Activated CD8-positive, alpha-beta memory T cell treated with anti-CD3 and anti-CD28 coated beads, Interleukin-2, amount 50 U/mL, for 24 hours (primary cell): ENCODE results near the gene DHX58.

ENCODE experiments used
- DNase-seq: peaks from one replicate; pipeline ENCODE4 v3.0.0-alpha.2; 2020; ENCODE audit errors: extremely low read depth

Gene DHX58

DNA sequence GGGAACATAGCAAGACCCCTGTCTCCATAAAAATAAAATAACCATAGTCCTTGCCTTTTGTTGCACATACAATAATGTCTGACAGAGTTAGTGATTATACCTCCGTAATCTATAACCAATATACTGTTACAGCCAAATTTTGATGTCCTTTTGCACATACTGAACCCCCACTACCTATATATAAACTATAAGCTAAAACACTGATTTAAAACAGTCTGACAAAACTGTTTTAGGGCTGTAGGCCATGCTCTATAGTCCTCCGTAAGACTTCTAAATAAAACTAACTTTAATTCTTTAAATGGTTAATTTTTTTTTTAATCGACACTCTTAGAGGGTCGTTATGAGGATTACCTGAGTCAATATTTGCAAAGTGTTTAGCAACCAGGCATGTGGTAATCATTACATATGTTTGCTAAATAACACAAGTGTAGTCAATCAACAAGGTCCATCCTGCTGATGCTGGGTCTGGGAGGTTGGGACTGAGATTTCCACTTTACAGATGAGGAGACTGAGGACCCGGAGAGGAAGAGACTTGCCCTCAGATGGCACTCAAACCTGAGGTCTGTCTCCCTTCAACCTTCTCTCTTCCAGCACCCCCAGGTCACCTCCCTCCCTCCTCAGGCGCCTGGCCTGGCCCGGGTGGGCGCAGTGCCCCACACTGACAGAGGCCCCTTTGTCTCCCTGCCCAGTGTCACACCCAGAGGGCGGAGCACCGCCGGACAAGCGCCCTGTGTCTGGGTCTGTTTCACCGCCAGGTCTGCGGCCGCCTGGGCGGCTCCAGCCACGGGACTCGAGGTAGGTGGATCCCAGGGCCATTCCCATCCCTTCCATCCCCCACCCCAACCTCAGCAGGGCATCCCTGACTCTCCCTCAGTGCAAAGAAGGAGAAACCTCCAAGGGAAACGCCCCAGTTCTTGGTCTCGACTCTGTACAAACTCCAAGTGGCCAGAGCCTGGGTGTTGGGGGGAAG is 24.5 kb downstream of the DHX58 start:
- DNase-seq, result no peak

DNA sequence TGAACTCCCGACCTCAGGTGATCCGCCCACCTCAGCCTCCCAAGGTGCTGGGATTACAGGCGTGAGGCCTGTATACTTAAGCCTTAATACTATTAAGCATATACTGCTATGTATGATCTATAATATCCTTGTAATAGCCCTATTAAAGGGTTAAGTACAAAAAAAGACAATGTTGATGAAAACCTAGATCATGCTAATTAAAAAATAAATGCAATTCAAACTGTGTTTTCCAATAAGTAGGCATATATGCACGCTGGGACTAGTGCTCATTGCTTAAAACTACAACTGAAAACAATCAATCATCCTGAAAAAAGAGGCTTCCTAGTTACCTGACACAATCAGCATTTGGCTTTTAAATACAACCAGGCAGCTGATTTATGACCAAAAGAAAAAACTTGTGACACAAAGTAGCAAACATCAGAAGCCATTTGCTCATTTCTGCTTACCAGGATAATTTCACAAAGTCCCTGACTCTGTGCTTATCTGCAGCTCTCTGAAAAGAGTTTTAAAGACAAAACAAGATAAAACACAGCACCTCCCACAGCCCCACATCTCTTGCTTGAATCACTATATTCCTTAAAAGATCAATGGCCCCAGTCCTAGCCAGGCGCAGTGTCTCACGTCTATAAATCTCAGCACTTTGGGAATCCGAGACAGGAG is 25.3 kb downstream of the DHX58 start:
- no peak for DNase-seq

- DNase-seq, result no peak
Measured at GRCh38 chr17:42081516-42082129, 30.9 kb downstream of the DHX58 start.

- DNase-seq, result no peak
Measured at GRCh38 chr17:42079541-42079940, 33.0 kb downstream of the DHX58 start.

- no peak for DNase-seq
Measured at GRCh38 chr17:42078396-42079043, 34.0 kb downstream of the DHX58 start.

GRCh38 chr17:42077755-42078154 is 34.8 kb downstream of the DHX58 start:
- DNase-seq, result no peak

GRCh38 chr17:42076797-42077559 is 35.5 kb downstream of the DHX58 start:
- DNase-seq, result no peak

DNA sequence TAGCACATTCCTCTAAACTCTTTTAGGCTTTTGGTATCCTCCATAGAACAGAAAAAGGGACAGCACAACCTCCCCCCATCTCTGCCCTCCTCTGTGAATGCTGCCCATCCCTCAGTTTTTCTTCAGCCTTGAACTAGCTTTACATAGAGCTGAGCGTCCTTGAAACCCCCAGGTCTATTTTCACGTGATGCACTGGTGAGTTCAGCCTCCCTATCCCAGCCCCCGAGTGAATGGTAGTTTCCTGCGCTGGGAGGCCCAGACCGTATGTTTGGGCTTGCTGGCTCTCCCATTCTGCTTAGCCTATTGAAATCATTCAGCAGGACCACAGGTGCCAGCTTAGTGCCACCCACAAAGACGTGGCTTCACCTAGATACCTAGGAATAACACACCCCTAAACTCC is 36.7 kb downstream of the DHX58 start:
- DNase-seq, result no peak

GRCh38 chr17:42072323-42073187 is 40.0 kb downstream of the DHX58 start:
- no peak for DNase-seq

GRCh38 chr17:42071810-42072209 is 40.7 kb downstream of the DHX58 start:
- no peak for DNase-seq

GRCh38 chr17:42068979-42069378 is 43.5 kb downstream of the DHX58 start:
- DNase-seq, result no peak

DNA sequence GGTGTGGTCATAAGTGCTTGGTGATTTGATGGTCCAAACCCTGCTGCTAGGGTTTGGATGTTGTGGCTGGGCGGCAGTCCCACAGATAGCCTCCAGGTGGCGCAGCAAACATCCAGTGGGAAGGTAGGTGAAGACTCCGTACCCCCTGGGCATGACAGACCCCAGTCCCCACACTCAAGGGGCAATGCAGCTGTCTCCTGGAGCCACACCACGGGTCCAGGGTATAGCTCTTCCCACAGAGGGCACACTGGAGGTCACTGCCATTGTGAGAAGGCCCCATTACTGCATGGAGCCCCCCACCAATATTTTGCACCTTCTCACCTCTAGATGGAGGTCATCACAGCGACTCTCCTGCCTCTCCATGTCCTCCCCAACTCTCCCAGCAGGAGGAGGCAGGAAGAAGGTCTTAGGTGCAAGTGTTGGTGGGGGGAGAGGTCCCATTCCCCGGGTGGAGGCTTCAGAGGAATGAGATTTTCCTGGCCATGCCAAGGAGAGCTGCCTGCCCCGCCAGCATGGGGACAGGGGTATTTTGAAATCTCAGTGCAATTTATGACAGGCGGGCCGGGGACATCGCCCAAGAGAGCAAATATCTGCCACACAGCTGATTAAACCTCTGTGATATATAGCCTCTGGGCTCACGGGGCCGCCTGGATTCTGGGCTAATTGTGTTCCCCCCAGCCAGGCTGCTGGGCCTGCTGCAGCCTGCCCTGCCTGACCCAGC is 45.0 kb downstream of the DHX58 start:
- DNase-seq, result peak; percentile 28

DNA sequence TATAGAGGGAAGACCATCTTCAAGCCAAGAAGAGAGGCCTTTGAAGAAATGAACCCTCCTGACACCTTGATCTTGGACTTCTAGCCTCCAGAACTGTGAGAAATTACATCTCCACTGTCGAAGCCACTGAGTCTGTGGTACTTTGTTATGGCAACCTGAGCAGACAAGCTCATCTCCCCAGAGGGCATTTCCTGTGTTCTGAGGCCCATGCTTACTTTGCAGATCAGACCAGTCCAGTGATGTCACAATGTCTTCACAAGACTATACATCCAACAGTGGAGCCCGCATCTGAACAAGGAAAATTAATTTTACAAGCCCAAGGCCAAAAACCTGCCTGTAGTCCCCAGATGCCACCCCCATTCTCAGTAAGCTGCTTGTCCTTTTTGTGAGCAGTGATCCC is 47.3 kb downstream of the DHX58 start:
- DNase-seq, result no peak

- DNase-seq, result no peak
Measured at GRCh38 chr17:42062681-42063080, 49.8 kb downstream of the DHX58 start.

GRCh38 chr17:42061646-42062487 is 50.6 kb downstream of the DHX58 start:
- DNase-seq, result no peak

- no peak for DNase-seq
Measured at GRCh38 chr17:42060231-42060630, 52.3 kb downstream of the DHX58 start.

GRCh38 chr17:42059815-42060214 is 52.7 kb downstream of the DHX58 start:
- DNase-seq, result no peak

DNA sequence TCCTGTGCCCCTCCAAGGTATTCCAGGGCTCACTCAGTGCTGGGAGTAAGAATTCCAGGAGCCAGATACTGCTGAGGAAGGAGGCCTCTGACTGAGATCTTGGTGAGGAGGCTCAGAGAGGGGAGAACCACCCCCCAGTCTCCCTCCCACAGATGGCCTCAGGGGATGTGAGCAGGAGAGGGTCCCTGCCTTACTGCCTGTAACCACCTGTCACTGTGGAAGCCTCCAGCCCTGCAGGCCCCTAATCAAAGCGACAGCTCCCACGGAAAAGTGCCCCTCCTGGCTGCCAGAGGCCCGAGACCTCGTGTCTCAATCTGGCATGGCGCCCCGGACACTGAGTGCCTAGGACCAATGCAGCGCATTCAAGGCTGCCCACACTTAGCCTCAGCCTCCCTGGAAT is 54.5 kb downstream of the DHX58 start:
- DNase-seq, result no peak

- no peak for DNase-seq
Measured at GRCh38 chr17:42056635-42057034, 55.9 kb downstream of the DHX58 start.
